ENCODE results near the gene TJP3.

Gene TJP3

GRCh38 chr19:3782330-3782729 lies 74.1 kb downstream of the TJP3 start:
- Histone ChIP-seq H3K27me3 (peaks cover 18 to 45% (median 39%) of the 10 kb centered on the region in 11 experiments), H4K20me1 (no peaks in the 10 kb centered on the region), H3K4me3 (0 out of 20 replicates have a peak overlapping the region, but pooled peaks of 1 of the 10 experiments have one; percentile 24), H3K9me3 (replicated peaks in 1 of 11) (peaks cover 23 to 51% (median 31%) of the 10 kb centered on the region in 11 experiments), H3K9ac (no peak overlapping the region), H3K4me1 (peaks cover 0 to 21% (median 14%) of the 10 kb centered on the region in 10 experiments; a peak in 17 of 20 replicates), H3K27ac (no peak overlapping the region), H3K4me2 (no peak overlapping the region), H3K36me3 (no peaks in the 10 kb centered on the region)
- no peak for TF ChIP-seq Cebpa-rat (IDR thresholded peaks at IDR 0.05)

- Histone ChIP-seq H3K9me3 (replicated peaks in 1 of 11) (peaks cover 23 to 45% (median 29%) of the 10 kb centered on the region in 11 experiments), H3K27me3 (peaks cover 18 to 46% (median 39%) of the 10 kb centered on the region in 11 experiments), H3K9ac (no peak overlapping the region), H3K36me3 (no peaks in the 10 kb centered on the region), H3K27ac (no peak overlapping the region), H3K4me2 (no peak overlapping the region), H3K4me3 (no peak overlapping the region), H4K20me1 (no peaks in the 10 kb centered on the region), H3K4me1 (peaks cover 0 to 21% (median 14%) of the 10 kb centered on the region in 10 experiments; a peak in 17 of 20 replicates)
- no peak for TF ChIP-seq Cebpa-rat (IDR thresholded peaks at IDR 0.05)
Measured at GRCh38 chr19:3782903-3783302, 74.7 kb downstream of the TJP3 start.

GRCh38 chr19:3783660-3784584 lies 75.7 kb downstream of the TJP3 start:
- peak overlapping the region in 6 of 11 experiments; percentile 46 to 91 (median 80); a peak in 8 of 22 replicates for H3K4me2 ChIP-seq
- no peak for TF ChIP-seq Cebpa-rat (IDR thresholded peaks at IDR 0.05)
- no peaks in the 10 kb centered on the region for H4K20me1 ChIP-seq
- H3K4me3 ChIP-seq: peak overlapping the region in 2 of 10 experiments; percentile 40 to 41; a peak in 1 of 20 replicates
- H3K4me1 ChIP-seq: peaks cover 0 to 21% (median 14%) of the 10 kb centered on the region in 10 experiments; a peak in 17 of 20 replicates
- no peak overlapping the region; a peak in 1 of 22 replicates for H3K9ac ChIP-seq
- H3K27me3 ChIP-seq: peaks cover 18 to 46% (median 39%) of the 10 kb centered on the region in 11 experiments
- H3K27ac ChIP-seq: no peak overlapping the region
- H3K36me3 ChIP-seq: no peaks in the 10 kb centered on the region
- peaks cover 22 to 35% (median 25%) of the 10 kb centered on the region in 11 experiments for H3K9me3 ChIP-seq (replicated peaks in 1 of 11)

- Histone ChIP-seq H3K4me3 (peak overlapping the region in 6 of 10 experiments; percentile 15 to 55 (median 38); a peak in 8 of 20 replicates), H3K27ac (peak overlapping the region in 2 of 11 experiments; percentile 18 to 38; a peak in 3 of 22 replicates), H3K9ac (peak overlapping the region in 3 of 11 experiments; percentile 23 to 27 (median 26); a peak in 4 of 22 replicates), H4K20me1 (no peaks in the 10 kb centered on the region), H3K4me2 (peak overlapping the region in 10 of 11 experiments; percentile 22 to 91 (median 67); a peak in 19 of 22 replicates), H3K9me3 (replicated peaks in 1 of 11) (peaks cover 22 to 32% (median 25%) of the 10 kb centered on the region in 11 experiments), H3K27me3 (peaks cover 18 to 46% (median 39%) of the 10 kb centered on the region in 11 experiments), H3K36me3 (no peaks in the 10 kb centered on the region), H3K4me1 (peaks cover 0 to 21% (median 14%) of the 10 kb centered on the region in 10 experiments; a peak in 17 of 20 replicates)
- TF ChIP-seq Cebpa-rat (IDR thresholded peaks at IDR 0.05): no peak
Measured at GRCh38 chr19:3784607-3785450, 76.6 kb downstream of the TJP3 start.

- no peak for TF ChIP-seq Cebpa-rat (IDR thresholded peaks at IDR 0.05)
- Histone ChIP-seq H3K36me3 (no peaks in the 10 kb centered on the region), H4K20me1 (no peaks in the 10 kb centered on the region), H3K4me1 (peaks cover 0 to 21% (median 14%) of the 10 kb centered on the region in 10 experiments; a peak in 17 of 20 replicates), H3K9ac (peak overlapping the region in 2 of 11 experiments; percentile 23 to 27; a peak in 2 of 22 replicates), H3K4me2 (peak overlapping the region in 9 of 11 experiments; percentile 22 to 91 (median 72); a peak in 16 of 22 replicates), H3K27me3 (peaks cover 18 to 46% (median 39%) of the 10 kb centered on the region in 11 experiments), H3K4me3 (peak overlapping the region in 6 of 10 experiments; percentile 15 to 55 (median 38); a peak in 7 of 20 replicates), H3K27ac (peak overlapping the region in 1 of 11 experiments; percentile 38; a peak in 1 of 22 replicates), H3K9me3 (replicated peaks in 1 of 11) (peaks cover 21 to 35% (median 27%) of the 10 kb centered on the region in 11 experiments)
Measured at GRCh38 chr19:3785451-3785937, 77.3 kb downstream of the TJP3 start.

- H3K9me3 ChIP-seq (replicated peaks in 1 of 11): peaks cover 21 to 35% (median 27%) of the 10 kb centered on the region in 11 experiments
- no peaks in the 10 kb centered on the region for H4K20me1 ChIP-seq
- no peak for TF ChIP-seq Cebpa-rat (IDR thresholded peaks at IDR 0.05)
- peak within 1 kb of the TSS in 9 of 11 experiments; percentile 22 to 91 (median 72); a peak in 17 of 22 replicates for H3K4me2 ChIP-seq
- peak within 1 kb of the TSS in 2 of 11 experiments; percentile 18 to 38; a peak in 2 of 22 replicates for H3K27ac ChIP-seq
- peak within 1 kb of the TSS in 2 of 11 experiments; percentile 23 to 27; a peak in 2 of 22 replicates for H3K9ac ChIP-seq
- no peaks in the 10 kb centered on the region for H3K36me3 ChIP-seq
- peaks cover 18 to 46% (median 39%) of the 10 kb centered on the region in 11 experiments for H3K27me3 ChIP-seq
- H3K4me3 ChIP-seq: peak within 1 kb of the TSS in 6 of 10 experiments; percentile 15 to 55 (median 38); a peak in 7 of 20 replicates
- H3K4me1 ChIP-seq: peaks cover 6 to 21% (median 16%) of the 10 kb centered on the region in 10 experiments; a peak in 18 of 20 replicates
Measured at GRCh38 chr19:3785938-3786824, 78.0 kb downstream of the TJP3 start, which contains the start of gene MATK. MATK (minus strand) TSS chr19:3786381; CDS start chr19:3785135, 1,246 bp downstream.
